GM12872 (cell line): ENCODE measurements around the gene MATCAP1.

Experiments
- CTCF ChIP-seq: IDR thresholded peaks from 3 replicates; pipeline ENCODE4 v1.5.1; 2011; ENCODE audit warnings: low read depth, mild to moderate bottlenecking, low read length, moderate library complexity; ENCODE audit not compliant: insufficient read depth

MATCAP1 gene

GRCh38 chr16:67166598-67167168 lies 17.1 kb downstream of the MATCAP1 start:
- TF ChIP-seq CTCF, result no peak

DNA sequence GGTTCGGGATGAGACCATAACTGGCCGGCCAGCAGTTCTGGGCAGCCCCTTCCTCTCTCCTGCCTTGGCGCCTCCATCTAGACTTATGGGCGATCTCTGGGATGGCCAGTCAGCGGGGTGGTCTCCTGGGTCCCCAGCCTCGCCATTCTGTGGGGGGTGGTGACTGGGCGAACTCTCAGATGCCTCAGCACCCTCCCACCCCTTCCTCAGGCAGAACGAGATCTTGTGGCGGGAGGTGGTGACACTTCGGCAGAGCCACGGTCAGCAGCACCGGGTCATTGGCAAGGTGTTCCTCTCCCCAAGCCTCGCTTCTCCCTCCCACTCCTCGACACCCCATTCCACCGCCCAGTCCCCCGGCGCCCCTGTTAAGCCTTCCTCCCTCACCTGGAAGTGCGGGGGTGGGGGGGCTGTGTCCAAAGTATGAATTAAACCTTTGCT lies 17.6 kb downstream of the MATCAP1 start:
- no peak for TF ChIP-seq CTCF

DNA sequence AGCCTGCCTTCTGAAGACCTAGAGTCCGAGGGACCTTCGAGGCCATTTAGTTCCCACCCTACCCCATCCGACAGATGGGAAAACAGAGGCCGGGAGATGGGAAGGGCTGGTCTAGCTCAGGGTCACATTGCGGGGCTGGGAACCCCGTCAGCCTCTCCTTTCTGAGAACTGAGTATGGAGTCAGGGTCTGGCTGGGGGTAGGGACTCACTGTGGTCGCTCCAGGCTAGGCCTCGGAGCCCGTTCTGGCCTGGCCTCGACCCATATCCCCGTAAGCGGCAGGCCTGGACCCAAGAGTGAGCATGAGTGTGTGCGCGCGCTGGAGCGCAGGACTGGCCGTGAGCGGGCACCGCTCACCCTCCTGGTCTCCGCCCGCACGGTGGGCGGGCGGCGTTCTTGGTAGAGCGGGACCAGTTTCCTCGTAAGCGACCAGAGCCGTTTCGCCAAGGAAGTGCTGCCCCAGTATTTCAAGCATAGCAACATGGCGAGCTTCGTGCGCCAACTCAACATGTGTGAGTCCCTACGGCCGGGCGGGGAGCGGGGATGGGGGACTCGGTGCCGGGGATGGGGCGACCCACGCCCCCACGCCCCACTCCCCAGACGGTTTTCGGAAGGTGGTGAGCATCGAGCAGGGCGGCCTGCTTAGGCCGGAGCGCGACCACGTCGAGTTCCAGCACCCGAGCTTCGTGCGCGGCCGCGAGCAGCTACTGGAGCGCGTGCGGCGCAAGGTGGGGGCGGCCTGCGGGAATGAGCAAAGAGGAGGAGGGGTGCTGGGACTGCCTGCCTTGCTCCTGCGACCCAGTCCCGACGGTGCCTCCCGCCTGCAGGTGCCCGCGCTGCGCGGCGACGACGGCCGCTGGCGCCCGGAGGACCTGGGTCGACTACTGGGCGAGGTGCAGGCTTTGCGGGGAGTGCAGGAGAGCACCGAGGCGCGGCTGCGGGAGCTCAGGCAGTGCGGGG lies 18.4 kb downstream of the MATCAP1 start:
- no peak for TF ChIP-seq CTCF

- no peak for TF ChIP-seq CTCF
Observed at GRCh38 chr16:67164599-67165061, 19.1 kb downstream of the MATCAP1 start, which contains the start of gene HSF4. HSF4 (plus strand) TSS chr16:67164745; CDS start chr16:67164812, 67 bp downstream.

DNA sequence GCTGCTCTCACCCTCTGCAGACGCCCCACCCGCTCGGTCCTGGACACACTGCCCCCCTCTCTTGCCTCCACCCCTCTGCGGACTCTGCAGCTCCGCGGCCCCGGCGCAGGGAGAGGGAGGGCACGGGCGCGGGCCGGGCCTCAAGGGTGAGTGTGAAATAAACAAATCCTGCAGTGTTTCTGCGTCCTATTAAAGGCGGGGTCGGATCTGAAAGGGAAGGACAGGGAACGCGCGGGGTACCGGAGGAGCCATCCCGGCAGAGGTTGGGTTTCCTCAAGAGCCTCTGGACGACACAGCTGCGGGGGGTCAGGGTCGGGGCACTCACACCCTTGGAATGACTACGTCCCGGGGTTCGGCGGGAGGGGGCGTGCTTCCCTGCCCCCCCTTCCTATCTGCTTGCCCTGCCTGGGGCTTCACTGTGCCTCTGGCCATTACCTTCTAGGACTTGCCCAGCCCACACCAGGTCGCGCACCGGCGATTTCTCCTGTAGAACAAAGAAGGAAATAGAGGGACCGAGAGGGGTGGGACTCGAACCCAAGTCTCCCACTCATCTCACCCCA lies 19.7 kb downstream of the MATCAP1 start:
- no peak for TF ChIP-seq CTCF

DNA sequence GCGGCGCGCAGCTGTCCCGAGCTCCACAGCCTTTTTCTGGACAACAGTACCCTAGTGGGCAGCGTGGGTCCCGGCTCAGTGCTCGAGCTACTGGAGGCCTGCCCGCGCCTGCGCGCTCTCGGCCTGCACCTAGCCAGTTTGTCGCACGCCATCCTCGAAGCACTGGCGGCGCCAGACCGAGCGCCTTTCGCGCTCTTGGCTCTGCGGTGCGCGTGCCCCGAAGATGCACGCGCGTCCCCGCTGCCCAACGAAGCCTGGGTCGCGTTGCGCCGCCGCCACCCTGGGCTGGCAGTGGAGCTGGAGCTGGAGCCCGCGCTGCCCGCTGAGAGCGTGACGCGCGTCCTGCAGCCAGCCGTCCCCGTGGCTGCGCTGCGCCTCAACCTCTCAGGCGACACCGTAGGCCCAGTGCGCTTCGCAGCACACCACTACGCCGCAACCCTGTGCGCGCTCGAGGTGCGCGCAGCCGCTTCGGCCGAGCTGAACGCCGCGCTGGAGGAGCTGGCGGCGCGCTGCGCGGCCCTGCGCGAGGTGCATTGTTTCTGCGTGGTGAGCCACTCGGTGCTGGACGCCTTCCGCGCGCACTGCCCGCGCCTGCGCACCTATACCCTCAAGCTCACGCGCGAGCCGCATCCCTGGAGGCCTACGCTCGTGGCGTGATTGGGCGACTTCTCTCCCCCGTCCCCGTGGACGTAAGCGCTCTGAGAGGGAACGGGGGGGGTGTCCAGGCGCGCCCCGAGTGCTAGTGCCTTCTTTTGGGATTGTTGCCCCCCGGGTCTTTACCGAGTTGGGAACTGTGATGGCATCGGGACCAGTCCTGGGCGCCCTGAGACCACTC lies 20.4 kb downstream of the MATCAP1 start:
- TF ChIP-seq CTCF, result no peak
